C4-2B (cell line): Measurements from ENCODE around the gene ABCC8.

Source experiments
- CTCF ChIP-seq: fragments of 450-650 bp; conservative IDR thresholded peaks from 2 replicates; pipeline ENCODE4 v1.5.1; 2017; ENCODE audit warnings: mild to moderate bottlenecking
- ZFX ChIP-seq: fragments of 450-650 bp; IDR thresholded peaks from 2 replicates; pipeline ENCODE4 v1.6.1; 2017

GRCh38 chr11:17410606-17411379, 65.9 kb downstream of the ABCC8 start:
- TF ChIP-seq CTCF (no peak), ZFX (no peak)
